Fibroblast of skin of scalp (primary cell): ENCODE measurements around the gene PLSCR4.
A peak's percentile ranks its signal among the peaks of the same experiment; 100 is the strongest.

ENCODE experiments used
- DNase-seq: peaks from one replicate; pipeline ENCODE4 v3.0.0-alpha.2; 2013

PLSCR4 gene

GRCh38 chr3:146191051-146191450, 59.9 kb downstream of the PLSCR4 start:
- no peak for DNase-seq

DNA sequence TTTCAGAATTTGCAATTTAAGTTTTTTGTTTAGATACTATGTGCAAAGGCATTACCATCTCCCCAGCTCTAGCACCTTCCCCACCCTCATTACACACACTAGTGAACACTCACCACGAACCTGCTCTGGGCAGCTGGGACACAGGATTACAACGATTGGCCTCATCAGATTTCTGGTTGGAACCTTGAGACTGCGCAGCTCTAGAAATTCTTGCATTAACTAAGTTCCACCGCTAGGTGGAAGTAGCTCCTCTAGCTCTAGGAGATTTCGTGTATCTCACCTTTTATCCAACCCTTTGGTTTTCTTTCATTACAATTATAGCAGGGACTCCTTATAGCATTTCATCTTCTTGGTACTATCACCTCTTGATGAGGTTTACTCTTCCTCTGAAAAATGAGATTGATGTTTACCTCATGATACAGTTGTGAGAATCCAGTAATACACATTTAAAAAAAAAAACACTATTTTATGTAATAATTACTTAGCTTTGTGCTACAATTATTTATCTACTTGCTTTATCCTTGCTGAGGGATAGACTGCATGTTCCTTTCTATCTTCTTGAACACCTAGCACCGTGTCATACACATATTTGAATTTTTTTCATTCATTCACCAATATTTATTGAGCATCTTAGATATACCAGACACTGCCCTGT, 61.3 kb downstream of the PLSCR4 start:
- DNase-seq: peak; percentile 62

DNA sequence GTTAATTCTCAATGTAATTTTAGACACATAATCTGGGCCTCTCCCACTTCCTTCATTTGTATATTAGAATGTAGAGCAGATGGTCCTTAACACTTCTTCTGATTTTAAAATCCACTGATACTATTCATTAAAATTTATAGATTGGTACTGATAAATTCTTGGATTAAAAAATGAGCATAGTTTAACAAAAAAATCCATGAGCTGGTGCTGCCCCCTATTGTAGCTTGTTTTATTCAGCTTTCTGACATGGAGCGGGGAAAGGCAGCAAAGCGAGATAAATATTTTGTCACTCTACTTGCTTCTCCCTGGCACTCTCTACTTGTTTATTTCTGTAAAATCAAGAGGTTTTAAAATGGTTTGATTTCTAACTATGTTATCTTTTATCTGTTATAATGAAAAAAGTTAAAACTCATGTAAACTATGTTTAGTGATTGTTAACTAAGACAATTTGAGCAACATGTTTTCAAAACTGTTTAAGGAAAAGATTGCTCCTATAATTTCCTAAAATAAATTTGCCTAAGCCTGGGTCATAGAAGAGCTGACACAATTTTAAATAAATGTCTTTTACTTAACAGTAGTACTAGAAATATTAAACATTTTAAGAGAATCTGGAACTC, 63.5 kb downstream of the PLSCR4 start:
- peak; percentile 47 for DNase-seq

DNA sequence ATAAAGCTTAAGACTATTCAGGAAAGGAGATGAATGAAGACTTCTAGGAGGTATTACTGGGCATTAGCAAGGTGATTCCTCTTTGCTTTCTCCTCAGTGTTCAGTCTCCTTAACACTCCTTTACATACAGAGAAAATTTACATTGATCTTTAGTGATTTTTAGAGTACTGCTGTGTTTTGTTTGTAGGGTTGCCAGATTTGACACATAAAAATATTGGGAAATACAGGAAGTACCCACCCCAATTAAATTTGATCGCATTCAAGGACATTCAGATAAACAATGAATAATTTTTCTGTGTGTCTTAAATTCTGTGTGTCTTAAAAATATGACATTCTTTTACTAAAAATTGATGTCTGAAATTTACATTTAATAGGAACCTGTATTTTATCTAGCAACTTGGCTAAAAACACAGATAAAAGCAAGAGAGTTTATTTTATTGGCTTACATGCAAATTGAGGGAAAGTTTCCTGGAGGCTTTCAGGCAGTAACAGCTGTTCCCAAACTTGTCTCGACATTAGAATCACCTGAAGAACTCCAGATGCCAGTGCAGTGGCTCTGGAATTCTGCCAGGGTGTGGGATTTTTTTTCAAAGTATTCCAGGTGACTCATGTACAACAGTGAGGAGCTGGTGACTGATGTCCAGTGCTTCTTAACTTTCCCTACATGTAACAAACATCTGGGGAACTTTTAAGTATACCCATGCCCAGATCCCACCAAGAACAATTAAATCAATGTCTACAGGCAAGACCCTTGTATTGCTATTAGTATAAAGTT, 66.5 kb downstream of the PLSCR4 start:
- no peak for DNase-seq

DNA sequence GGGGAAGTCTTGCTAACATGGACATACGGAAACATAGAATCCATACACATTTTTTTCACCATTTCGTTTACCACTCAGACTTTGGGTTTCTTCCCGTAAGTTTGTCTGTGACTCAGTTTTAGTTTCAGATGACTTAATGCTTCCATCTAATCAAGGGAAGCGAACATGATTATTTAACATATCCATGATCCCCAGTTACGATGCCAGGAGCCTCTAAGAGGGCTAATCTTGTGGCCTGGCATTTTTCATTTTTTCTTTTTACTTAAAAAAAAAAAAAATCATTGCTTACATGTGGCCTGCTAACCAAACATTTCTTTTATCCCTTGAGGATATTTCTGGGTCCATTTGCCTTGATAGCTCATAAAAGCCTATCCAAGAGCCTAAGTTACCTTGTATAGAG, 69.7 kb downstream of the PLSCR4 start:
- DNase-seq: no peak

DNA sequence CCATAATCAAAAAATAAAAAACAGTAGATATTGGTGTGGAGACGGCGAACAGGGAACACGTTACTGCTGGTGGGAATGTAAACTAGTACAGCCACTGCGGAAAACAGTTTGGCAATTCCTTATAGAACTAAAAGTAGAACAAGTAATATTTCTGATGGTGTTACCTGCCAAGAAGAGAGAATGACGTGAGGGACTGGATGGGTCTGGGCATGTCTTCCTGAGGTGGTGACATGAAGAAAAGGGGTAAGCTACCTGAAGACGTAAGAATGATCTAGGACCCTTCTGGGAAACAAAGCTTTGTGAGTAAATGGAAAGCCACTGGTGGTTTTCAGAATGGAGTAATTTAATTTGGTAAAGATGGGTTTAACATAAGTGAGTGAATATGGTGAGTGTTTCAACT, 70.5 kb downstream of the PLSCR4 start:
- DNase-seq: no peak

DNA sequence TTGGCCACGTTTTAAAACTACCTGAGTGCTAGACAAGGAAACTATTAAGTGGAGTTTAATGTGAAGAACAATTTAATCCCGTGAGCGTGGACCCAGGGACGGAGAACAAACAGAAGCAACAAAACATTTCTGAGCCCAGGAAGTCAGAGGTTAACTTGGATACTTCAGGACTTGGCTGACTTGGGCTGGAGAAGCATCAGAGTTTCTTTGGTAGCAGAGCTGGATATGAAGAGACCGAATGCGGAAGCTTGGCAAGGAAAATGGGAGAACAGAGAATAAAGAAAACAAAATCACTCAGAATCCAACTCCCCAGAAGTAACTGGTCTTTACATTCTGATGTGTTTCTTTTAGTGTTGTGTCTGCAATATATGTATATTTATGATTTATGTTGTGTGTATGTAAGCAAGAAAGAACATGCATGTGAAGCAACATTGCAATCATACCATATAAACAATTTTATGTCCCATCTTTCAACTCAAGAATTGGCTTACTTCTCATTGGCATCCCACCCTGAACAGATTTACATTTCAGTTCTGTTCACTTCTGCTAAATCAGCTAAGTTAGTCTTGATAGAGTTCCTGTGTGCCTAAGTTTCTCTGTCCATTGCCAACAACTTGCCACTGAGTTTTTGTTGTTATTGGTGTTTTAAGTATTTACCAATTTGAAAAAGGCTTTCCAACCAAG, 72.8 kb downstream of the PLSCR4 start:
- no peak for DNase-seq

DNA sequence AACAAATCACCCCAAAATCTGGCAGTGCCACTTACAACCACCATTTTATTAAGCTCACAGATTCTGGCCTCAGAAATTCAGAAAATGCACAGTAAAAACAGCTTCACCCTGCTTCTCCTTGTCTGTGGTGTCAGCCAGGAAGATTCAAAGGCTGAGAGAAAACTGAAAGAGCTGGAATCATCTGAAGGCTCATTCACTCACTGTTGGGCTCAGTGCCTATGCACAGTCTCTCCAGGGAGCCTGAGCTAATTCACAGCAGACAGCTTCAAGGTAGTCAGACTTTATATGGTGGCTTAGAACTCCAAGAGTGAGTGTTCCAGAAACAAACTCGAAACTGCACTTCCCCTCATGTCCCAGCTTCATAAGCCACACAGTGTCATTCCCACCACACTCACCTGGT, 73.4 kb downstream of the PLSCR4 start:
- no peak for DNase-seq

DNA sequence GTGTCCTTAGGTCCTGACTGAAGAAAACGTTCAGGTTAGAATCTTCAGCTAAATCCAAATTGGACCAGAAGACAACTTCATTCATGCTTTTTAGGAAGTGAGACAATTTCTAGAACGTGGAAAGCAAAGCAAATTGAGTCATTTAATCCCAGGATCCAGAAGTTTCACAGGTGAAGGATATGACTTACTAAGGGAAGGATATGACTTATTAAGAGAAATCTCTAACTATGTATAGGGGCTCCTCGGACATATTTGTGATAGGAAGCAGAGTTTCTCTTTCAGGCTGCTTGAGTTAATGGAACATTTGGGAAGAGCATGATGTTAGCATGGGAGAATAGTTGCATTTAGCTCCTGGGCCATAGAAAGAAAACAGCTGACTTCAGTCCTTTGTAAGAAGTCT, 73.8 kb downstream of the PLSCR4 start:
- DNase-seq: no peak

GRCh38 chr3:146172586-146172985, 78.3 kb downstream of the PLSCR4 start:
- no peak for DNase-seq

- DNase-seq: no peak
These were observed 80.3 kb downstream of the PLSCR4 start for GRCh38 chr3:146170591-146170990.

- no peak for DNase-seq
These were observed 81.0 kb downstream of the PLSCR4 start for GRCh38 chr3:146169891-146170290.

DNA sequence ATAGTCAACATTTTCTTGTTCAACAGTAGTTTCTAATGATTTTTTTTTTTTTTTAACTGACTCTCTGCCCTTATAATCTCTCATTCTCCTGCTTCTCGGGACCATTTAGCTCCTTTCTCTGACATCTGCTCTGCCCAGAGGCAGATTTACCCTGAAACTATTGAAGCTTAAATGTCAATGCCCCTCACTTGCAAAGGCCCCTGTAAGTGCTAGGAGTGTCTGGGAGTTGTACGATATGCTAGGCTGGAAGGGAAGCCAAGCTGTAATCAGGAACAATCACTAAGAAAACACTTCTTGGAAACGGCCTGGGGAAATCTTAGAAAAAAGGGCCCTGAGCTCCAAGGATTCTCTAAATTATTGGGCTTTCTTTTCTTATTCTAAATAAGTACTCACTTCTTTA, 84.1 kb downstream of the PLSCR4 start:
- no peak for DNase-seq

GRCh38 chr3:146166415-146166821, 84.5 kb downstream of the PLSCR4 start:
- DNase-seq: peak; percentile 86

DNA sequence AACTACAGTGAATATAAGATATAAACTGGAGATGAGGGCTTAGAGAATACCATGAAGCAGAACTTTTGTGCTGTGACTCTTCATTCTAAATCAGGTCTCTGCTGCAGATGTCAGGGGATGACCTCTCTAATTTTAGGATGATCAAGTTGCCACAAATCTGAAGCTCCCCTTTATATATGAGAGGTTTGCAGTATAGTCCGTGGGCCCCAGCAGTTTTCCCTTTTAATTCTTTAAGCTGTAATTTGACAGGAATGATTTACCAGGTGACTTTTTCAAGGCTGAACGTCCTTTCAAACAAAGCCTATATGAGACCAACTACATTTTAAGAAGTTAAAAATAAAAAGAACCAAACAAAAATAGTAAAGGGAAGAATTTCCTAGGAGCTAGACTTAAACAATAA, 85.0 kb downstream of the PLSCR4 start:
- DNase-seq: no peak

GRCh38 chr3:146164971-146165769, 85.7 kb downstream of the PLSCR4 start:
- peak; percentile 82 for DNase-seq

- no peak for DNase-seq
These were observed 86.4 kb downstream of the PLSCR4 start for GRCh38 chr3:146164506-146164905.

GRCh38 chr3:146164071-146164470, 86.8 kb downstream of the PLSCR4 start:
- no peak for DNase-seq

DNA sequence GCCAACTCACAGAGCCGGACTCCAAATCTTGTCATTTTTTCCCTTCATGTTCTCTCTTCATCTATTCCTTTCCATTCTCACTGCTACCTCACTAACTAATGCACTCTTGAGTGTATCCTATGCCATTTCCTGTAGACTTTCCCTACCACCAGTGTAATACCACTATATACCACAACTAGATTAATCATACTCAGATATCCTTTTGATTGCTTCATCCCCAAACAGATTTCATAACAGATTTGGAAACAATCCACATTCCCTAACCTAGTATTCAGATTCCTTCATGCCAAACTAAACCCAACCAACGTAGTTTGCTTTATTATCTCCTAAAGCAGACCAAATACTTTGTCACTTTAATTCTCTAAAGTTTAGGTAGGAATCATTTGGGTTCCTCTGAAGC, 87.3 kb downstream of the PLSCR4 start:
- peak; percentile 96 for DNase-seq

- no peak for DNase-seq
These were observed 88.3 kb downstream of the PLSCR4 start for GRCh38 chr3:146162561-146162960.

GRCh38 chr3:146161663-146162002, 89.3 kb downstream of the PLSCR4 start:
- no peak for DNase-seq

DNA sequence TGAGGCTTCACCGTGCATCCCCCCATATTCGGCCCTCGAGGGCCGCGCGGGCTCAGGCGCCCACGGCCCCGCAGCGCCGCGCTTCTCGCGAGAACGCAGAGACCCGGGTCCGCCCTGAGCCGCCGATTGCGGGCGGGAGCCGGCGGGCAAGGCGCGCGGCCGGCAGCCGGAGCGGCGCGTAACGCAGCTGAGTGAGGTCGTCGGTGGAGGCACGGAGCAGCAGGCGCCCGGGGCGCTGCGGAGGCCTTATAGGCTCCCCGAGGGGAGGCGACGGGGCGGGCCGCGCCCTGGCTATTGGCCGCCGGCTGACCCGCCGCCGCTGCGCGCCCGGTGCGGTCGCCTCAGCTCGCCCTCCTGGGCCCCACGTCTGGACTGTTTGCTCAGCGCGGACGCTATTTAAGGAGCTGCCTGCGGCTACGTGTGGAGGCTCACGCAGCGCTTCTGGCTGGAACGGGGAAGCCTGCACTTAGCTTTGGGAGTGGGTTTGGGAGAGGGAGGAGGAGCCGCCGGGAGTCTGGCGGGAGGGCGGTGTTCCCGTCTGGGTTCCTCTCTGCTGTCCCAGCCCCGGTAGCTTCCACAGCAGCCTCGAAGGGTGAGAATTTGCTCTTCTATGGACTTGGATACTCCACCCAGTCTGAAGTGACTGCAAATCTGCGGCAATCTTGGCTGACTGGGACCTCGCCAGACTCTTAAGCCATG, 89.8 kb downstream of the PLSCR4 start, which contains the start of gene PLOD2:
PLOD2 (minus strand) TSS at position 221 of the 699 bp plus-strand sequence; CDS start at position 26, 195 bp downstream.
- peak; percentile 98 for DNase-seq
